HG03139 (cell line): Measurements from ENCODE around the gene CLMP.

ENCODE experiments used
- ATAC-seq: cut with Tn5 transposase; IDR thresholded peaks from one replicate; pipeline ENCODE4 v1.9.1; 2021; ENCODE audit not compliant: unreplicated experiment

The CLMP gene

DNA sequence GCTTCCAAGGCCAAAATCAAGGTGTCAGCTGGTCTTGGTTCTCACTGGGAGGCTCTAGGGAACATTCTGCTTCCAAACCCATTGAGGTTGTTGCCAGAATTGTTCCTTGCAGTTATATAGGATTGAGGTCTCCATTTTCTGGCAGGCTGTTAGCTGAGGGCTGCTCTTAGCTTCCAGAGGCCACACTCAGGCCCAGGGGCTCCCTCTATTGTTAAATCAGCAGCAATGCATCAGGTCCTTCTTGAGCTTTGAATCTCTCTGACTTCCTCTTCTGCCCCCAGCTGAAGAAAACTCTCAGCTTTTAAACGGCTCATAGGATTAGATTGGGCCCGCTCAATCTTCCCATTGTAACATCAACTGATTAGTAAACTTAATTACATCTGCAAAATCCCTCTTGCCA is 174.1 kb downstream of the CLMP start:
- ATAC-seq: peak; percentile 70
